ENCODE measurements around the gene CHIT1.

- no peak for TF ChIP-seq ISL1 (CRISPR knock-in tag; IDR thresholded peaks at IDR 0.05)
- no peak for TF ChIP-seq ZFP3 (CRISPR knock-in tag; IDR thresholded peaks at IDR 0.05)
- TF ChIP-seq ZNF70 (CRISPR knock-in tag; IDR thresholded peaks at IDR 0.05) = no peak
- TF ChIP-seq CREB5 (CRISPR knock-in tag; IDR thresholded peaks at IDR 0.05; ENCODE audit: low read depth) = no peak
These were observed 57.1 kb downstream of the CHIT1 start for GRCh38 chr1:203172184-203173010.
